ENCODE results near the gene SLC7A6.

Gene SLC7A6

DNA sequence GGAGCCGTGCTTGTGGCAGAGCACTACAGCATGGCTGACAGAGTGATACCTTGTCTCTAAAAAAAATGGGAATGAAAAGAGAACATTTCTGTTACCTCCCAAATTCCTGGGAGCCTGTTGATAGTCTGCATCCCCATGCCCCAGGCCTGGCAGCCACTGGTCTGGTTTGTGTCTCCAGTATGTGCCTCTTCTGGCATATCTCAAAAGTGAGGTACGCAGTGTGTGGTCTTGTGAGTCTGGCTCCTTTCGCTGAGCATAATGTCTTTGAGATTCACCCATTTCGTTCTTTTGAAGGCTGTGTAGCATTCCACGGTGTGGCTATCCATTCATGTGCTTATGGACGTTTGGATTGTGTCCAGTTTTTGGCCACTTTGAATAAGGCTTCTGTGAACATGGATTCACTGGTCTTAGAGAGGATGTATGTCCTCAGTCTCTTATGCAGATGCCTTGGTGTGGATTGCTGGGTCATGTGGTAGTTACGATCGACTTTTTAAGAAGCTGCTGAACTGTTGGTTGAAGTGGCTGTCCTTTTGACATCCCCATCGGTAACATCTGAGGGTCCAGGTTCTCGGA, 85.6 kb downstream of the SLC7A6 start:
- no peaks in the 10 kb centered on the region for H3K9me3 ChIP-seq (ENCODE audit: low read depth, low read length)
- H3K27ac ChIP-seq, result no peak overlapping the region
- peaks cover 2% of the 10 kb centered on the region; the same call in 1 of the 2 replicates for H3K36me3 ChIP-seq (ENCODE audit: insufficient read depth, low read length)
- no peak for TF ChIP-seq FOXP2 (optimal IDR thresholded peaks at IDR 0.05; ENCODE audit: control extremely low read depth, extremely low read length, insufficient read depth)
- no peak for TF ChIP-seq EZH2 (IDR thresholded peaks at IDR 0.05)
- no peak for TF ChIP-seq POLR2AphosphoS5 (IDR thresholded peaks at IDR 0.05; ENCODE audit: borderline replicate concordance, low read depth, low read length)
- H3K4me3 ChIP-seq, result no peak overlapping the region
- no peak overlapping the region for H3K9ac ChIP-seq (ENCODE audit: insufficient read length)
- no peak for DNase-seq (ENCODE audit: low read depth, low spot score)

DNA sequence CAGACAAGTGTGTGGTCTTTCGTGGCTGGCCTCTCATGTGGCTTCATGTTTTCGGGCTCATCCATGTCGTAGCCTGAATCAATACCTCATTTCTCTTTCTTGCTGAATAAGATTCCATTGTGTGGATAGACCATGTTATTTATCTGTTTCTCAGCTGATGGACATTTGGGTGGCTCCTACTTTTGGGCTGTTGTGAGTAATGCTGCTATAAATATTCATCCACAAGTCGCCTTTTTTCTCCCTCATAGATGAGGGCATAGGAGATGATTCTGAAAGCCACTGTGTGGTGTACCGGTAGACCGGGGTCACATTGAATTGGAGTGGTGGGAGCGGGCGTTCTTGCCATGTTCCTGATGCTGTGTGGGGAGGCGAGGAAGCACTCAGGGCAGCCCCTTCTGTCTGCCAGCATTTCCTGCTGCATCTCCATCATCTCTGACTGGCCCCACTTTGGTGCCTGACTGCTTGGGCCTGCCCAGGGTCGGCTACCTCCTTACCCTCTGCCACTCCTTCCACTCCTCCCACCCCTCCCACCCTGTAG, 86.6 kb downstream of the SLC7A6 start:
- no peak for TF ChIP-seq EZH2 (IDR thresholded peaks at IDR 0.05)
- TF ChIP-seq POLR2AphosphoS5 (IDR thresholded peaks at IDR 0.05; ENCODE audit: borderline replicate concordance, low read depth, low read length), result no peak
- TF ChIP-seq FOXP2 (optimal IDR thresholded peaks at IDR 0.05; ENCODE audit: control extremely low read depth, extremely low read length, insufficient read depth), result no peak
- no peak overlapping the region for H3K27ac ChIP-seq
- H3K9me3 ChIP-seq (ENCODE audit: low read depth, low read length), result no peaks in the 10 kb centered on the region
- H3K9ac ChIP-seq (ENCODE audit: insufficient read length), result no peak overlapping the region
- H3K4me3 ChIP-seq, result no peak overlapping the region
- peaks cover 2% of the 10 kb centered on the region; the same call in 1 of the 2 replicates for H3K36me3 ChIP-seq (ENCODE audit: insufficient read depth, low read length)
- DNase-seq (ENCODE audit: low read depth, low spot score), result no peak
